GM12892 (cell line): ENCODE measurements around the gene AQP2.

Experiments
- DNase-seq: peaks from one replicate; pipeline ENCODE4 v3.0.0; 2011; ENCODE audit not compliant: insufficient read length
- FAIRE-seq: peaks from 2 replicates; lab custom pipeline; 2011; peaks lifted over from hg19 to GRCh38; lab: Jason Lieb, UNC
- POLR2A ChIP-seq: IDR thresholded peaks from 2 replicates; pipeline ENCODE4 v1.6.1; 2011; ENCODE audit warnings: low read depth, low read length, control low read depth
- POLR2AphosphoS5 ChIP-seq: IDR thresholded peaks from 2 replicates; pipeline ENCODE4 v1.6.1; 2011; ENCODE audit warnings: low read depth, low read length, control low read depth
- TAF1 ChIP-seq: IDR thresholded peaks from 2 replicates; pipeline ENCODE4 v1.6.1; 2011; ENCODE audit warnings: low read depth, mild to moderate bottlenecking, control low read depth, low read length, borderline replicate concordance

AQP2 gene

GRCh38 chr12:49969651-49970429 lies 19.3 kb downstream of the AQP2 start:
- DNase-seq (no peak), FAIRE-seq (no peak)
- TF ChIP-seq POLR2AphosphoS5: no peak
- TF ChIP-seq POLR2A: no peak
- TF ChIP-seq TAF1: no peak

- FAIRE-seq: no peak
These were observed 20.1 kb downstream of the AQP2 start for GRCh38 chr12:49970658-49971057.

GRCh38 chr12:49971141-49971540 lies 20.6 kb downstream of the AQP2 start:
- TF ChIP-seq POLR2A: no peak
- TF ChIP-seq TAF1: no peak
- TF ChIP-seq POLR2AphosphoS5: no peak
- FAIRE-seq (no peak), DNase-seq (no peak)

More at GRCh38 chr12:49970658-49971057, 20.1 kb downstream of the AQP2 start:
- TF ChIP-seq TAF1: no peak
- no peak for TF ChIP-seq POLR2AphosphoS5
- no peak for TF ChIP-seq POLR2A
- DNase-seq: no peak

GRCh38 chr12:49972129-49972528 lies 21.6 kb downstream of the AQP2 start:
- no peak for FAIRE-seq
- DNase-seq: no peak
- TF ChIP-seq POLR2AphosphoS5 (no peak), POLR2A (no peak), TAF1 (no peak)

- DNase-seq (no peak), FAIRE-seq (no peak)
- TF ChIP-seq POLR2A: no peak
- TF ChIP-seq POLR2AphosphoS5: no peak
- no peak for TF ChIP-seq TAF1
These were observed 22.3 kb downstream of the AQP2 start, which contains the start of gene AQP6 for GRCh38 chr12:49972641-49973360. Gene AQP6, plus strand, starts transcription at chr12:49972947. Its CDS starts 227 bp downstream, at chr12:49973174.

- DNase-seq (no peak), FAIRE-seq (no peak)
- TF ChIP-seq POLR2AphosphoS5 (no peak), TAF1 (no peak), POLR2A (no peak)
These were observed 22.9 kb downstream of the AQP2 start for GRCh38 chr12:49973361-49973830.

- FAIRE-seq (no peak), DNase-seq (no peak)
- TF ChIP-seq POLR2A (no peak), TAF1 (no peak), POLR2AphosphoS5 (no peak)
These were observed 23.7 kb downstream of the AQP2 start for GRCh38 chr12:49974231-49974675.

GRCh38 chr12:49974677-49975317 lies 24.3 kb downstream of the AQP2 start:
- TF ChIP-seq POLR2A: no peak
- no peak for TF ChIP-seq TAF1
- FAIRE-seq (no peak), DNase-seq (no peak)

GRCh38 chr12:49975318-49975761 lies 24.8 kb downstream of the AQP2 start:
- DNase-seq (no peak), FAIRE-seq (no peak)
- TF ChIP-seq POLR2AphosphoS5 (no peak), POLR2A (no peak)

GRCh38 chr12:49976557-49976956 lies 26.0 kb downstream of the AQP2 start:
- no peak for TF ChIP-seq POLR2AphosphoS5
- TF ChIP-seq POLR2A: no peak
- TF ChIP-seq TAF1: no peak
- FAIRE-seq (no peak), DNase-seq (no peak)

GRCh38 chr12:49978125-49978524 lies 27.6 kb downstream of the AQP2 start:
- DNase-seq: no peak
- no peak for FAIRE-seq
- TF ChIP-seq POLR2AphosphoS5: no peak
- no peak for TF ChIP-seq POLR2A
- TF ChIP-seq TAF1: no peak
